ENCODE measurements around the gene SGCA.

SGCA gene

DNA sequence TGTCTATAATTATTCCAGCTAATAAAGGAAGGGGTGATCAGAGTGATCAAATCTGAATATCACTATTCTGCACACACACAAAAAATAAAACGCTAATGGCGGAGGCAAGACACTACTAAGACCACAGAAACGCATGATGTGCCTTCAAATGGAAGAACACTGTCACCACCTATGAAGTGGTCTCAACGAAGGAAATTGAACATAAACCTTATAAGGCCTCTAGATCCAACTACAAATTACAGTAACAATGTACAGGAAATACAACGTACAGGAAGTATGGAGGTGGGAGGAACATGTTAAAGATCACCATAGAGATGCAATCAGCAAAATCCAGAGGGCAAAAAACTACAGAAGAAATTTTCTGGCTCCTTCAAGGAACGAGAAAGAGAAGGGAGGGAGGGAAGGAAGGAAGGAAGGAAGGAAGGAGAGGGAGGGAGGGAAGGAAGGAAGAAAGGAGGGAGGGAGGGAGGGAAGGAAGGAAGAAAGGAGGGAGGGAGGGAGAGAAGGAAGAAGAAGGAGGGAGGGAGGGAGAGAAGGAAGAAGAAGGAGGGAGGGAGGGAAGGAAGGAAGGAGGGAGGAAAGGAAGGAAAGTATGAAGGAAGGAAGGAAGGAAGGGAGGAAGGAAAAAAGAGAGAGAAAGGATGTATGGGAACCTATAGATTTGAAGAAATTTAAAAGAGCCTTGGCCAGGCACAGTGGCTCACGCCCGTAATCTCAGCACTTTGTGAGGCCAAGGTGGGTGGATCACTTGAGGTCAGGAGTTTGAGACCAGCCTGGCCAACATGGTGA, 3.1 kb upstream of the SGCA start:
- no peak for FAIRE-seq
- no peak for TF ChIP-seq TAF1 (IDR thresholded peaks at IDR 0.05; ENCODE audit: borderline replicate concordance, low read depth, low read length)
- no peak for TF ChIP-seq POLR2AphosphoS5 (IDR thresholded peaks at IDR 0.05; ENCODE audit: low read depth, low read length)
- no peak for TF ChIP-seq POLR2A (IDR thresholded peaks at IDR 0.05; ENCODE audit: low read depth, low read length)
- DNase-seq (ENCODE audit: insufficient read length) = no peak

- DNase-seq (ENCODE audit: insufficient read length) = no peak
- no peak for FAIRE-seq
- TF ChIP-seq POLR2AphosphoS5 (IDR thresholded peaks at IDR 0.05; ENCODE audit: low read depth, low read length) (no peak), POLR2A (IDR thresholded peaks at IDR 0.05; ENCODE audit: low read depth, low read length) (no peak), TAF1 (IDR thresholded peaks at IDR 0.05; ENCODE audit: borderline replicate concordance, low read depth, low read length) (no peak)
These were observed 1.7 kb upstream of the SGCA start for GRCh38 chr17:50163843-50164696.

GRCh38 chr17:50164697-50164988, 1.2 kb upstream of the SGCA start:
- no peak for DNase-seq (ENCODE audit: insufficient read length)
- TF ChIP-seq POLR2A (IDR thresholded peaks at IDR 0.05; ENCODE audit: low read depth, low read length) = no peak
- no peak for TF ChIP-seq POLR2AphosphoS5 (IDR thresholded peaks at IDR 0.05; ENCODE audit: low read depth, low read length)
- TF ChIP-seq TAF1 (IDR thresholded peaks at IDR 0.05; ENCODE audit: borderline replicate concordance, low read depth, low read length) = no peak
- no peak for FAIRE-seq

DNA sequence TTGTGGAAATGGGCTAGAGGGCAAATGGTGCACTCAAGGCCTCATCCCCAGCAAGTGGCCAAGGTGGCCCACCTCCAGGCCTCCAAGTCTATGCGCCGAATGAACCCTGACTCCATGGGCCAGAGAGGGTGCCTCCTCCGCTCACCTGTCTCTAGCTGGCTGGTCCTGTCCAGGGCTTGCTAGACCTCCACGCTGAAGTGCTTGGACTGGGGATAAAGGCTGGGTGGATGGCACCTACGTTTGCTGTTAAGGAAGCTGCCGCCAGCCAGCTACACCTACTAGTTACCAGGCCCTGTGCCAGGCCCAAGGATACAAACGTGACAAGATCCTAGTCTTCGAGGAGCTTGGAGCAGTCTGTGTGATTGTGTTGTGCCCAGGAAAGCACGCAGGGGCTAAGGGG, 739 bp upstream of the SGCA start:
- FAIRE-seq (no peak), DNase-seq (ENCODE audit: insufficient read length) (no peak)
- TF ChIP-seq POLR2A (IDR thresholded peaks at IDR 0.05; ENCODE audit: low read depth, low read length) (no peak), TAF1 (IDR thresholded peaks at IDR 0.05; ENCODE audit: borderline replicate concordance, low read depth, low read length) (no peak), POLR2AphosphoS5 (IDR thresholded peaks at IDR 0.05; ENCODE audit: low read depth, low read length) (no peak)

DNA sequence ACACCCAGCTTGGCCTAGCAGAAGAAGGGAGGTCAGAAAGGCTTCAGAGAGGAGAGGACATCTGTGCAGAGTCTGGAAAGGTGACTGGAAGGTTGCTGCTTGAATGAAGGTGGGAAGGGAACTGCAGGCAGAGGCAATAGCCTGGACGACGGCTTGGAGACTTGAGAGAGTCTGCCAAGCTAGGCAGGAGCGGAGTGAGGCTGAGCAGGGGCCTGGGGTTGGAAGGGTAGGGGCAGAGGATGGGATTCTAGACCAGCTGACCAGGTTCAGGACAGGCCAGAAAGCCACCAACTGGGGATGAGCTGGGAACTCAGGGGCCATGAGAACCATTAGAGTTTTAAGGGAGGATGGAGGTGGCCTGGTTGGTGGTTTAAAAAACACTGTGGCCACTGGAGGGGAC, 339 bp upstream of the SGCA start:
- FAIRE-seq = no peak
- DNase-seq (ENCODE audit: insufficient read length) = no peak
- TF ChIP-seq POLR2A (IDR thresholded peaks at IDR 0.05; ENCODE audit: low read depth, low read length) (no peak), TAF1 (IDR thresholded peaks at IDR 0.05; ENCODE audit: borderline replicate concordance, low read depth, low read length) (no peak), POLR2AphosphoS5 (IDR thresholded peaks at IDR 0.05; ENCODE audit: low read depth, low read length) (no peak)

GRCh38 chr17:50166518-50167181, 845 bp downstream of the SGCA start:
- DNase-seq (ENCODE audit: insufficient read length) (no peak), FAIRE-seq (no peak)
- no peak for TF ChIP-seq POLR2AphosphoS5 (IDR thresholded peaks at IDR 0.05; ENCODE audit: low read depth, low read length)
- TF ChIP-seq POLR2A (IDR thresholded peaks at IDR 0.05; ENCODE audit: low read depth, low read length) = no peak
- TF ChIP-seq TAF1 (IDR thresholded peaks at IDR 0.05; ENCODE audit: borderline replicate concordance, low read depth, low read length) = no peak

GRCh38 chr17:50167371-50167770, 1.6 kb downstream of the SGCA start:
- FAIRE-seq = no peak
- no peak for TF ChIP-seq TAF1 (IDR thresholded peaks at IDR 0.05; ENCODE audit: borderline replicate concordance, low read depth, low read length)
- TF ChIP-seq POLR2A (IDR thresholded peaks at IDR 0.05; ENCODE audit: low read depth, low read length) = no peak
- TF ChIP-seq POLR2AphosphoS5 (IDR thresholded peaks at IDR 0.05; ENCODE audit: low read depth, low read length) = no peak

GRCh38 chr17:50168319-50168718, 2.5 kb downstream of the SGCA start:
- DNase-seq (ENCODE audit: insufficient read length) = no peak
- TF ChIP-seq TAF1 (IDR thresholded peaks at IDR 0.05; ENCODE audit: borderline replicate concordance, low read depth, low read length) (no peak), POLR2AphosphoS5 (IDR thresholded peaks at IDR 0.05; ENCODE audit: low read depth, low read length) (no peak), POLR2A (IDR thresholded peaks at IDR 0.05; ENCODE audit: low read depth, low read length) (no peak)
- FAIRE-seq = no peak

More at GRCh38 chr17:50167371-50167770, 1.6 kb downstream of the SGCA start:
- no peak for DNase-seq (ENCODE audit: insufficient read length)

GRCh38 chr17:50169121-50169764, 3.4 kb downstream of the SGCA start:
- TF ChIP-seq POLR2A (IDR thresholded peaks at IDR 0.05; ENCODE audit: low read depth, low read length) (no peak), TAF1 (IDR thresholded peaks at IDR 0.05; ENCODE audit: borderline replicate concordance, low read depth, low read length) (no peak), POLR2AphosphoS5 (IDR thresholded peaks at IDR 0.05; ENCODE audit: low read depth, low read length) (no peak)
- FAIRE-seq (peak; percentile 86), DNase-seq (ENCODE audit: insufficient read length) (peak; percentile 59)

- no peak for TF ChIP-seq POLR2A (IDR thresholded peaks at IDR 0.05; ENCODE audit: low read depth, low read length)
- no peak for TF ChIP-seq POLR2AphosphoS5 (IDR thresholded peaks at IDR 0.05; ENCODE audit: low read depth, low read length)
- TF ChIP-seq TAF1 (IDR thresholded peaks at IDR 0.05; ENCODE audit: borderline replicate concordance, low read depth, low read length) = no peak
- DNase-seq (ENCODE audit: insufficient read length) (no peak), FAIRE-seq (no peak)
These were observed 4.2 kb downstream of the SGCA start for GRCh38 chr17:50169881-50170459.
